Activated CD4-positive, alpha-beta T cell treated with anti-CD3 and anti-CD28 coated beads, Interleukin-2, amount 10 ng/mL, durations not matched to agents 7 days and 5 days (primary cell): ENCODE measurements around the gene SIL1. TPM values are rescaled to one million over a fixed set of nuclear protein-coding genes. Genes with fewer than 3 reads are reported as not detected.

Source experiments
- CTCF ChIA-PET: fragments of 350-600 bp; sonication (Branson Sonifier 250); formaldehyde crosslinking; loops from one replicate; lab custom pipeline; 2021; ENCODE audit warnings: antibody characterized with exemption; lab: Charles Lee
- POLR2A ChIA-PET: fragments of 350-600 bp; sonication (Branson Sonifier 250); formaldehyde crosslinking; loops from one replicate; lab custom pipeline; 2021; ENCODE audit warnings: antibody characterized with exemption; lab: Charles Lee
- DNase-seq: peaks from one replicate; pipeline ENCODE4 v3.0.0-alpha.2; 2020
- H3K27ac Mint-ChIP-seq: one replicate; pipeline ENCODE4 v1.8.0; 2021; ENCODE audit warnings: mild to moderate bottlenecking, moderate library complexity, mixed read lengths
- H3K27me3 Mint-ChIP-seq: one replicate; pipeline ENCODE4 v1.8.0; 2021; ENCODE audit warnings: mixed read lengths
- H3K36me3 Mint-ChIP-seq: one replicate; pipeline ENCODE4 v1.8.0; 2021; ENCODE audit warnings: low read depth, mixed read lengths
- H3K4me1 Mint-ChIP-seq: one replicate; pipeline ENCODE4 v1.8.0; 2021; ENCODE audit warnings: mixed read lengths
- H3K4me3 Mint-ChIP-seq: one replicate; pipeline ENCODE4 v1.8.0; 2021; ENCODE audit warnings: mild to moderate bottlenecking, moderate library complexity, mixed read lengths
- H3K9me3 Mint-ChIP-seq: one replicate; pipeline ENCODE4 v1.8.0; 2021; ENCODE audit warnings: mixed read lengths
- total RNA-seq, 2 experiments: library from RNA; stranded (reverse); gene quantifications; one replicate each; pipeline ENCODE4 v1.2.3, GENCODE V29; 2021

SIL1 gene
- total RNA-seq, 2 experiments from 2014 or later, result 9.4 to 9.7 TPM

DNA sequence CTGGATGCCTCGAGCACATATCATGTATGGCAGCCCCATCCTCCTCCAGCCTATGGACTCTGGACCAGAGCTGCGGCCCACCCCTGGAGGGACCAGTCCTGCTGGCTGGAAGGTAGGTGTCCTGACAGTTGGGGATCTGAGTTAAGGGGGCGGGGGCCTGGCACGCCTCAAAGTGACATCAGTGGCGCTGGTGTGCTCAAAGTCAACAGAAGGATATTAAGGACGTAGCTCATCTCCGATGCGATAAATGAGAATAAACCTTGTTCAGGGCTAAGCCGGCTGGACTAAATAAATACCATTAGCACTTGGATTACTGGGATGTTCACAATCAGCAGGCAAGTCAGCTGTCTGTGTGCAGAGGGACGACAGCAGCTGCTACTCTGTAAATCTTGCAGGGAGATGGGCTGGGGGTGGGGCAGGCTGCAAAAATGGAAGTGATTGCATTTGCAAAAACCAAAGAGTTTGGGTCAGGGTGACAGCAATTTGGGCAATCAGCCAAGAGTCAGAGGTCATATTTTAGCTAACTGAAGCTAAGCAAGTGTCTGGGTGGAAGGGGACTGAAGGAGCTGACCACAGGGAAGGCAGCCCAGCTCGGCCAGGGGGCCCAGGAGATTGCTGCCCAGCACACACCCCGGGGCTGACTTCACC is 243.0 kb downstream of the SIL1 start:
- ChIA-PET CTCF (interaction anchor here (0.7 to 2.3 kb wide), 4 partner anchors 9 to 17 kb away, joined by 3 to 8 read pairs (median 5); no protein-coding TSS in a partner anchor), POLR2A (no interaction called here)
- H3K4me3 Mint-ChIP-seq, result no peak overlapping the region
- DNase-seq, result no peak
- H3K9me3 Mint-ChIP-seq, result no peaks in the 10 kb centered on the region
- H3K36me3 Mint-ChIP-seq, result no peaks in the 10 kb centered on the region
- H3K4me1 Mint-ChIP-seq, result peaks cover 18% of the 10 kb centered on the region
- H3K27me3 Mint-ChIP-seq, result peaks cover 4% of the 10 kb centered on the region
- no peak overlapping the region for H3K27ac Mint-ChIP-seq

- Mint-ChIP-seq H3K27ac (peak overlapping the region; percentile 78), H3K27me3 (peaks cover 4% of the 10 kb centered on the region), H3K4me3 (no peak overlapping the region), H3K36me3 (no peaks in the 10 kb centered on the region), H3K4me1 (peaks cover 18% of the 10 kb centered on the region), H3K9me3 (no peaks in the 10 kb centered on the region)
- POLR2A ChIA-PET, result no interaction called here
- CTCF ChIA-PET, result interaction anchor here (0.7 to 2.3 kb wide), 5 partner anchors 8 to 49 kb away, joined by 3 to 8 read pairs (median 3); no protein-coding TSS in a partner anchor
- DNase-seq, result no peak
Measured at GRCh38 chr5:138954257-138955012, 243.7 kb downstream of the SIL1 start.

DNA sequence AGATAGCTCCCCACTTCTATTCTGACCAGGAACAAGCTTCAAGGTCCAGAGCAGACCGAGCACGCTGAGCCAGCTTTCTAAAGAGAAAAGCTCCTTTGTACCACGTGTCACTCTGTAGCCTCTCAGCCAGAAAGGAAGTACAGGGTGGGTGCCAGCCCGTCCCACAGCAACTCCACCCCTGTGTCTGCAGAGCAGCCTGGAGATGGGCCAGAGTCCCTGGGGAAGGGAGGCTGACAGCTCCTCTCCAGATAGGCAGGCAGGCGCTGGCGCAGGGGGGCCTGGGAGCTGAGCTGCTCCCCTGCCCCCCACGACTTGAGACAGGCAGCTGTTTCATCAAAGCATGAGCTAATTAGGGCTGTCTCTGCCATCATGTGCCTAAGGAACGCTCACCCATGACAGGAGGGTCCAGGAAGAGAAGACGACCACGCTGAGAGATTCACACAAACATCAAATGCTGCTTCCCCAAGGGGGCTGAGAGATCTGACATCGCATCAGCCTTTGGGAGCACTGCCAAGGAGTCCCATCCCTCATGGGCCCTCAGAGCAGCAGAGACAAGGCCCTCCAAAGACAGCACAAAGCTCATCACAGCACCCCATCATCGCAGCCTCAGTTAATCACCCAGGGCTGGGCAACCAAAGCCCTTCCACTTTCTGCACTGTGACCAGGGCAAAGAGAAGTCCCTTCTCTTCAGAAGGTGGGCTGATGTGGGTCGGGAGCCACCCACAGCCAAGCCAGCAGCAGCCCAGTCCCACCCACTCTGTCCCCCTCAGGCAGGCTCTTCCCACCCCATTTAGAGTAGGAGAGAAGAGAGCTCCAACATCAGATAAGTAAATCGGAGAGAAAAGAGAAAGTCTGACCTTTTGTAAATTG is 244.5 kb downstream of the SIL1 start:
- POLR2A ChIA-PET, result interaction anchor here (0.6 kb wide), 1 partner anchor 28 kb away, joined by 4 read pairs; no protein-coding TSS in a partner anchor

GRCh38 chr5:138952962-138953361 is 245.2 kb downstream of the SIL1 start:
- peak overlapping the region; percentile 78 for H3K27ac Mint-ChIP-seq
- peaks cover 18% of the 10 kb centered on the region for H3K4me1 Mint-ChIP-seq
- ChIA-PET POLR2A (interaction anchor here (0.6 kb wide), 1 partner anchor 27 kb away, joined by 4 read pairs; no protein-coding TSS in a partner anchor), CTCF (interaction anchor here (1.2 kb wide), 2 partner anchors 28 to 48 kb away, joined by 3 read pairs; no protein-coding TSS in a partner anchor)
- no peaks in the 10 kb centered on the region for H3K27me3 Mint-ChIP-seq
- H3K9me3 Mint-ChIP-seq, result no peaks in the 10 kb centered on the region
- H3K36me3 Mint-ChIP-seq, result no peaks in the 10 kb centered on the region
- H3K4me3 Mint-ChIP-seq, result no peak overlapping the region
- DNase-seq, result no peak

More for the DNA sequence above, 244.5 kb downstream of the SIL1 start:
- peak; percentile 46 for DNase-seq
- no peaks in the 10 kb centered on the region for H3K36me3 Mint-ChIP-seq
- H3K4me1 Mint-ChIP-seq, result peaks cover 18% of the 10 kb centered on the region
- H3K4me3 Mint-ChIP-seq, result peak overlapping the region; percentile 5
- H3K9me3 Mint-ChIP-seq, result no peaks in the 10 kb centered on the region
- H3K27ac Mint-ChIP-seq, result peak overlapping the region; percentile 78
- no peaks in the 10 kb centered on the region for H3K27me3 Mint-ChIP-seq
- CTCF ChIA-PET, result interaction anchor here (1.2 to 2.3 kb wide), 3 partner anchors 18 to 48 kb away, joined by 3 to 8 read pairs (median 3); no protein-coding TSS in a partner anchor

GRCh38 chr5:138951986-138952735 is 246.0 kb downstream of the SIL1 start:
- no peak for DNase-seq
- Mint-ChIP-seq H3K27ac (peak overlapping the region; percentile 33), H3K27me3 (no peaks in the 10 kb centered on the region), H3K4me1 (peaks cover 18% of the 10 kb centered on the region), H3K36me3 (no peaks in the 10 kb centered on the region), H3K4me3 (no peak overlapping the region), H3K9me3 (no peaks in the 10 kb centered on the region)
- CTCF ChIA-PET, result interaction anchor here (0.9 kb wide), 1 partner anchor 13 kb away, joined by 3 read pairs; no protein-coding TSS in a partner anchor
- POLR2A ChIA-PET, result no interaction called here

DNA sequence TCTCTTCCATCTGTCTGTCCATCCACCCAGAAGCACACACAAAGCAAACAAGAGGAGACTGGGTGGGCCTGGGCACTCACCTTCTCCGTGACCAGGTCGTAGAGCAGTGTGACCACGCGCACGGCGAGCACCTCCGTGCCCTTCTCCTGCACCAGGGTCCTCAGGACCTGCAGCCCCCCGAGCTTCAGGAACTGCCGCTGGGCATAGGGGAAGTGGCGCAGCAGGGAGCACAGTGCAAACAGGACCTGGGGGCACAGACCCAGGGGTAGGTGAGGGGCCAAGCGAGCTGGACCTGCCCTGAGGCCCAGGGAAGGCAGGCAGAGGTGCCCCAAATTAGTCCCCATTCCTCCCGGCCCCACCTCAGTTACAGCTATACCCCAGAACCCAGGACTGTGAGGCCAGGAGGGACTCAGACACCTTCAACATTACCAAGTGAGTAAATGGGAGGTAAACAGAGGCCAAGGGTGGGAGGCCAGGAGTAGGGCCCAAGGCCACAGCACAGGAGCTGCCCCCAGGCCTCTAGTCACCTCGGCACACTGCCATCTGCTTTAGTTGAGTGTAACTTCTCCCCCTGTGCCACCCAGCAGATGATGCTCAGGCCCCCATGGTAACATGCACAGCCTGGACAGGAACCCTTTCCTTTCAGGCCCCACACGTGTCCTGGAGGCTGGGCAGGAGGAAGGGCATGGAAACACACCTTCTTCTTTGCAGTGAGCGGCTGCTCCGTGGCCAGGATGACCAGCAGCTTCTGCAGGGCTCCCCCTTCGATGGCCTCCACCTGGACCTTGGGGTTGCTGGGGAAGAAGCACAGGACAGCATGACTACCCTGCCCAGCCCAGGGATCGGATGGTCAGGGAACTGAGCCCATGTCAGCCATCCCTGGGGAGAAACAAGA is 246.8 kb downstream of the SIL1 start:
- no peak overlapping the region for H3K4me3 Mint-ChIP-seq
- CTCF ChIA-PET, result interaction anchor here (0.9 kb wide), 1 partner anchor 14 kb away, joined by 3 read pairs; no protein-coding TSS in a partner anchor
- POLR2A ChIA-PET, result no interaction called here

GRCh38 chr5:138950421-138951031 is 247.6 kb downstream of the SIL1 start:
- H3K27ac Mint-ChIP-seq, result no peak overlapping the region
- CTCF ChIA-PET, result no interaction called here
- H3K27me3 Mint-ChIP-seq, result no peaks in the 10 kb centered on the region
- no peak for DNase-seq
- H3K4me1 Mint-ChIP-seq, result peaks cover 18% of the 10 kb centered on the region
- no peaks in the 10 kb centered on the region for H3K9me3 Mint-ChIP-seq
- POLR2A ChIA-PET, result no interaction called here
- H3K4me3 Mint-ChIP-seq, result no peak overlapping the region
- no peaks in the 10 kb centered on the region for H3K36me3 Mint-ChIP-seq

More for the DNA sequence above, 246.8 kb downstream of the SIL1 start:
- H3K36me3 Mint-ChIP-seq, result no peaks in the 10 kb centered on the region
- no peaks in the 10 kb centered on the region for H3K9me3 Mint-ChIP-seq
- no peak for DNase-seq
- H3K27me3 Mint-ChIP-seq, result no peaks in the 10 kb centered on the region
- no peak overlapping the region for H3K27ac Mint-ChIP-seq
- H3K4me1 Mint-ChIP-seq, result peaks cover 18% of the 10 kb centered on the region

GRCh38 chr5:138949988-138950387 is 248.2 kb downstream of the SIL1 start:
- no peak for DNase-seq
- ChIA-PET POLR2A (no interaction called here), CTCF (no interaction called here)
- H3K9me3 Mint-ChIP-seq, result no peaks in the 10 kb centered on the region
- H3K27ac Mint-ChIP-seq, result no peak overlapping the region
- no peak overlapping the region for H3K4me3 Mint-ChIP-seq
- no peaks in the 10 kb centered on the region for H3K27me3 Mint-ChIP-seq
- no peaks in the 10 kb centered on the region for H3K36me3 Mint-ChIP-seq
- peaks cover 18% of the 10 kb centered on the region for H3K4me1 Mint-ChIP-seq

GRCh38 chr5:138949223-138949574 is 249.0 kb downstream of the SIL1 start:
- ChIA-PET POLR2A (no interaction called here), CTCF (interaction anchor here (0.6 to 1.2 kb wide), 3 partner anchors 122 to 356 kb away, joined by 3 read pairs; no protein-coding TSS in a partner anchor)
- Mint-ChIP-seq H3K27ac (no peak overlapping the region), H3K4me1 (peaks cover 18% of the 10 kb centered on the region), H3K27me3 (no peaks in the 10 kb centered on the region), H3K36me3 (no peaks in the 10 kb centered on the region), H3K4me3 (no peak overlapping the region), H3K9me3 (no peaks in the 10 kb centered on the region)
- no peak for DNase-seq

DNA sequence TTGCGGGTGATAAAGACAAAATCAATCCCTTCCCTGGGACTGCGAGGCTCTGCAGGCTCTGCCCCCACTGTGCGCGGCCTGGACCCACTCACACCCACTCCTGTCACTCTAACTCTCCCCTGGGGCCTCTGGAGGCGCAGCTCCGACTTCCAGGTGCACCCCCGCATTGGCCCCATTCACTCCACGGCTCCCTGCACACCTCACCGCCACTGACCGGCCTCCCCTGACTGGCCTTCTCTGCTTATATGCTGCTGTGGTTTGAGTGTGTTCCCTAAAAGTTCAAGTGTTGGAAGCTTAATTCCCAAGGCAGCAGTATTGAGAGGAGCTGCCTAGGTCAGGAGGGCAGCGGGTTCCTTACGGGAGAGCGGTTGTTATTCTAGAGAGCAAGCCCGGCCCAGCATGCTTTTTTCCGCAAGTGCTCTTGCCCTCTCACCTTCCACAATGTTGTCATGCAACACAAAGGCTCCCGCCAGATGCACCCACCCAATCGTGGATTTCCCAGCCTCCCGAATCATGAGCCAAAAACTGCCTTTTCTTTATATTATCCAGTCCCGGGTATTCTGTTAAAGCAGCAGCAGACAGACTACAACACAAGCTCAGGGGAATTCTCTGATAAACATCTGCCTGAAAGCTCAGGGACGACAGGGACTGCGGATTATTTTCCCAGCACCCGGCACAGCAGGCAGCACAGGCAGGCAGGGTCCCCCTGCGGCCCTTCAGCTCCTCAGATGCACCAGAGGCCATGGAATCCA is 249.5 kb downstream of the SIL1 start:
- POLR2A ChIA-PET, result no interaction called here
- Mint-ChIP-seq H3K4me1 (peaks cover 13% of the 10 kb centered on the region), H3K4me3 (no peak overlapping the region), H3K9me3 (no peaks in the 10 kb centered on the region), H3K36me3 (no peaks in the 10 kb centered on the region), H3K27ac (peak overlapping the region; percentile 3), H3K27me3 (no peaks in the 10 kb centered on the region)
- no peak for DNase-seq
- CTCF ChIA-PET, result interaction anchor here (0.6 to 1.2 kb wide), 4 partner anchors 13 to 356 kb away, joined by 3 to 4 read pairs (median 3); no protein-coding TSS in a partner anchor
